HepG2 (cell line): ENCODE data around the gene NAA38. TPM values are rescaled to one million over a fixed set of nuclear protein-coding genes. Genes with fewer than 3 reads are reported as not detected.

Experiments used
- ATAC-seq: fragments of 200-7000 bp; cut with Tn5 transposase; 3 replicates; pipeline ENCODE4 v1.9.1; 2020; ENCODE audit warnings: mild to moderate bottlenecking, moderate library complexity
- BruUV-seq: library from RNA; stranded (reverse); fragments of 400-500 nt; replicated peaks from 2 replicates; lab custom pipeline; 2021; lab: Mats Ljungman, UMichigan
- CTCF ChIA-PET: fragments of 300-600 bp; formaldehyde crosslinking; extraction: SDS; loops from one replicate; lab custom pipeline; 2021; ENCODE audit warnings: low total read pairs, inconsistent platforms, low intra/inter-chr PET ratio; lab: Yijun Ruan, JAX
- POLR2A ChIA-PET: fragments of 350-600 bp; sonication (Branson Sonifier 250); formaldehyde crosslinking; loops from one replicate; lab custom pipeline; 2020; ENCODE audit warnings: antibody characterized with exemption, inconsistent platforms; lab: Yijun Ruan, JAX
- DNase-seq: peaks from one replicate; pipeline ENCODE4 v3.0.0-alpha.2; 2015; ENCODE audit warnings: low spot score
- FAIRE-seq: peaks from 3 replicates; lab custom pipeline; 2011; peaks lifted over from hg19 to GRCh38; lab: Jason Lieb, UNC
- H2AFZ ChIP-seq: one replicate; pipeline ENCODE4 v1.6.1; 2011; ENCODE audit warnings: low read length, inconsistent platforms
- H3K27ac ChIP-seq: fragments of 300-600 bp; 3 replicates; pipeline ENCODE4 v1.8.0; 2011; ENCODE audit warnings: mixed run types, mild to moderate bottlenecking, mixed read lengths, low read length, inconsistent platforms; ENCODE audit not compliant: insufficient read depth; ENCODE audit errors: extremely low read length
- H3K27me3 ChIP-seq, 2 experiments: fragments of 200-600 bp in 1 of 2; 2 replicates in 1 of 2; 3 replicates in 1 of 2; pipeline versions ENCODE4 v1.6.0 to v1.8.0; 2011; ENCODE audit warnings: low read length in 2 of 2, mild to moderate bottlenecking in 2 of 2, moderate library complexity in 2 of 2, inconsistent platforms in 1 of 2; ENCODE audit not compliant: insufficient read depth in 2 of 2, control insufficient read depth in 1 of 2
- H3K36me3 ChIP-seq, 2 experiments: fragments of 200-600 bp in 1 of 2; replicated peaks in 1 of 2; 2 replicates in 1 of 2; 3 replicates in 1 of 2; pipeline versions ENCODE4 v1.5.1 to v1.8.0; 2011; ENCODE audit warnings: low read length in 2 of 2, inconsistent platforms in 1 of 2; ENCODE audit not compliant: insufficient read depth in 2 of 2, control insufficient read depth in 1 of 2
- H3K4me1 ChIP-seq: 2 replicates; pipeline ENCODE4 v1.5.1; 2012; ENCODE audit warnings: low read length, inconsistent platforms; ENCODE audit not compliant: insufficient read depth
- H3K4me2 ChIP-seq: 2 replicates; pipeline ENCODE4 v1.6.0; 2011; ENCODE audit warnings: low read depth, low read length, inconsistent platforms
- H3K4me3 ChIP-seq, 3 experiments: fragments of 200-600 bp in 1 of 3; sonication (generic), shearing (Covaris generic) in 1 of 3; replicated peaks in 1 of 3; 2 replicates each; pipeline ENCODE4 v1.5.1; 2011 to 2016; ENCODE audit warnings: low read length in 3 of 3, inconsistent platforms in 2 of 3, low read depth in 2 of 3, mild to moderate bottlenecking in 2 of 3, control low read depth in 1 of 3, mixed read lengths in 1 of 3; ENCODE audit not compliant: insufficient read depth in 1 of 3
- H3K79me2 ChIP-seq: one replicate; pipeline ENCODE4 v1.6.1; 2011; ENCODE audit warnings: low read length, inconsistent platforms; ENCODE audit not compliant: insufficient read depth
- H3K9ac ChIP-seq: 2 replicates; pipeline ENCODE4 v1.6.0; 2011; ENCODE audit warnings: mild to moderate bottlenecking, low read depth, low read length, inconsistent platforms; ENCODE audit not compliant: insufficient read depth
- H3K9me3 ChIP-seq: 2 replicates; pipeline ENCODE4 v1.5.1; 2012; ENCODE audit warnings: mild to moderate bottlenecking, low read length
- H4K20me1 ChIP-seq: 2 replicates; pipeline ENCODE4 v1.6.0; 2011; ENCODE audit warnings: inconsistent platforms, mild to moderate bottlenecking, low read length, moderate library complexity; ENCODE audit not compliant: insufficient read depth
- ATF7-NPFF ChIP-seq: sonication (generic); formaldehyde crosslinking; IDR thresholded peaks from 2 replicates; pipeline ENCODE4 v1.8.1; 2023; ENCODE audit warnings: mild to moderate bottlenecking, low read depth, missing genetic modification reagents, moderate library complexity
- CBFB ChIP-seq: sonication (generic); formaldehyde crosslinking; IDR thresholded peaks from 2 replicates; pipeline ENCODE4 v1.4.0; 2020; ENCODE audit warnings: missing genetic modification reagents
- GPN1 ChIP-seq: sonication (generic); formaldehyde crosslinking; IDR thresholded peaks from 2 replicates; pipeline ENCODE4 v1.5.1; 2020; ENCODE audit warnings: missing genetic modification reagents, borderline replicate concordance
- NFKB2 ChIP-seq: sonication (generic); formaldehyde crosslinking; IDR thresholded peaks from 2 replicates; pipeline ENCODE4 v1.4.0; 2020; ENCODE audit warnings: missing genetic modification reagents, borderline replicate concordance
- SIX1 ChIP-seq: sonication (generic); formaldehyde crosslinking; IDR thresholded peaks from 2 replicates; pipeline ENCODE4 v1.4.0; 2020; ENCODE audit warnings: missing genetic modification reagents, borderline replicate concordance
- SKI ChIP-seq: fragments of 450-650 bp; IDR thresholded peaks from one replicate; pipeline ENCODE4 v1.6.1; 2018; ENCODE audit warnings: mild to moderate bottlenecking; ENCODE audit not compliant: partially characterized antibody
- ZNF451 ChIP-seq: sonication (generic); formaldehyde crosslinking; IDR thresholded peaks from 2 replicates; pipeline ENCODE4 v1.5.0; 2020; ENCODE audit warnings: mild to moderate bottlenecking, missing genetic modification reagents
- ZNF501 ChIP-seq: sonication (generic); formaldehyde crosslinking; IDR thresholded peaks from 2 replicates; pipeline ENCODE4 v1.5.1; 2020; ENCODE audit warnings: mild to moderate bottlenecking, moderate library complexity, missing genetic modification reagents
- ZNF576 ChIP-seq: sonication (generic); formaldehyde crosslinking; IDR thresholded peaks from 2 replicates; pipeline ENCODE4 v1.4.0; 2020; ENCODE audit warnings: mild to moderate bottlenecking, missing genetic modification reagents
- ZNF776 ChIP-seq: sonication (generic); formaldehyde crosslinking; IDR thresholded peaks from 2 replicates; pipeline ENCODE4 v1.4.0; 2020; ENCODE audit warnings: mild to moderate bottlenecking, missing genetic modification reagents
- ZNF850 ChIP-seq: sonication (generic); formaldehyde crosslinking; conservative IDR thresholded peaks from 2 replicates; pipeline ENCODE4 v1.9.0; 2021; ENCODE audit warnings: mild to moderate bottlenecking, missing genetic modification reagents
- WGBS: methylation state at CpG from one replicate; pipeline ENCODE4 v1.1.6; 2017; ENCODE audit warnings: low lambda C conversion rate; 5-methylcytosine and 5-hydroxymethylcytosine counted together
- in situ Hi-C: cut with HindIII; loops from 2 replicates; pipeline ENCODE4 v1.10.0; 2017; ENCODE audit warnings: low pct_unique_long_range_greater_than_20kb; ENCODE audit not compliant: extremely low pct_ligation_motif_present
- intact Hi-C: fragments of 100-400 bp; cut with micrococcal nuclease; formaldehyde crosslinking; loops from one replicate; pipeline ENCODE4 v1.10.0; 2022; ENCODE audit not compliant: unreplicated experiment
- polyA plus RNA-seq, 8 experiments: library from polyadenylated mRNA; depleted of rRNA in 3 of 8; stranded (reverse) in 7 of 8; unstranded in 1 of 8; fragments of >200 nt; fragmentation: Illumina TruSeq in 4 of 8; extraction: Trizol in 4 of 8; gene quantifications; 2 replicates each; pipeline versions ENCODE4 v1.2.1 to v1.2.3, GENCODE V29; 2011 to 2016; ENCODE audit warnings: low read depth in 4 of 8, missing spikeins in 1 of 8, mixed read lengths in 1 of 8; ENCODE audit not compliant: insufficient read depth in 1 of 8
- total RNA-seq, 5 experiments: library from RNA; depleted of rRNA; stranded (reverse); fragments of >200 nt; fragmentation: Illumina TruSeq; extraction: Trizol; gene quantifications; 2 replicates each; pipeline ENCODE4 v1.2.3, GENCODE V29; 2016; ENCODE audit warnings: low read depth in 1 of 5
- TF ChIP-seq, protein P1 (sequence below): sonication (generic); formaldehyde crosslinking; IDR thresholded peaks from 2 replicates; pipeline ENCODE4 v1.9.0; 2021; ENCODE audit warnings: missing genetic modification reagents, mild to moderate bottlenecking, borderline replicate concordance
- TF ChIP-seq, protein P2 (sequence below): sonication (generic); formaldehyde crosslinking; IDR thresholded peaks from 2 replicates; pipeline ENCODE4 v1.4.0; 2020; ENCODE audit warnings: mild to moderate bottlenecking, missing genetic modification reagents
- TF ChIP-seq, protein P3 (sequence below): IDR thresholded peaks from 2 replicates; pipeline ENCODE4 v1.6.1; 2018; ENCODE audit warnings: missing genetic modification reagents

NAA38 gene
- total and polyA plus RNA-seq, 2 of the 13 experiments (the other 11 are each of a cell fraction or from before 2014, with no cell fraction given): 46.9 to 91.6 TPM

DNA sequence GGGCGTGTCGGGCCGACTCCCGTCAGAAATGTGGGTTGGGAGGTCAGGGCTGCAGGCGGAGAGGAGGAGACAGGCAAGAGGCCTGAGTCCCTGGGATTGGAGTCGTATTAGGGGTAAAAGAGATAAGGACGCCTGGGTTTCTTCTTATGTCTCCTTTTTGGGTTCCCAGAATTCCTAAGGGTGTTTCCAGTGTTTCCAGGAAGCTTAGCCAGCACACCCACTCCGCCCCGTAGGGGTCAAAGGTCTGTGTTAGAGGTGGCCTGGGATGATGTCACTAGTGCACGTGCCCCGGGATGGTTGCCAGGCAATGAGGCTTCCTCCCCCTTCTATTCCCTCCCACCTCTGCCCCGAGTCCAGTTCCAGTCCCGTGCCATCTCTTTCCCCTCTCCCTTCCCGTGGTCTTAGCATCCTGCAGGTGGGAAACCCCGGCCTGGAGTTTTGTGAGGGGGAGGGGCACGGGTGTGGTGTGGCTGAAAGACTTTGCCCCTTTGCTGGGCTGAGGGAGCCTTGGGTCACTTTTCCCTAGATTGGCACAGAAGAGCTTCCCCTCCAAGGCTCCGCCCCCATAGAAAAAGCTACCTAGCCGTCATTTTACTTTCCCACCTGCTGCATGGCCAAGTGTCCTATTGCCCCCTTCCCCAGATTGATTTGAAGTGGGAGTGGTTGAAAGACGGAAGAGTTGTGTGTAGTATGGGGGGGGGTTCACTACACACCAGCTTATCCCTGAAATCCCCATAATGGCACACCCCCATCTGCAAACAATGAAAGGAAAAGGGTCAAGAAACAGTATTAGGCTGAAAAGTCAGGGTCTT, 20.6 kb downstream of the NAA38 start:
- DNase-seq (peak; percentile 99), FAIRE-seq (peak; percentile 99), ATAC-seq (peak; percentile 19)
- H3K36me3 ChIP-seq: 0 out of 5 replicates have a peak, but pooled peaks cover 0 to 5% of the 10 kb centered on the region in 2 experiments
- peak overlapping the region; percentile 71 for H3K4me2 ChIP-seq
- H3K27ac ChIP-seq: peak overlapping the region; percentile 92
- intact Hi-C loops: loop anchor here (2.0 kb wide), 1 partner anchor 20 kb away; the partner anchor contains the start of gene NAA38
- no peaks in the 10 kb centered on the region for H3K9me3 ChIP-seq
- no peak overlapping the region for H2AFZ ChIP-seq
- peaks cover 29% of the 10 kb centered on the region for H3K79me2 ChIP-seq
- CTCF ChIA-PET: no interaction called here
- POLR2A ChIA-PET: interaction anchor here (0.6 to 8.2 kb wide), 18 partner anchors 7 to 458 kb away, joined by 3 to 159 read pairs (median 4); partner anchors contain the start of genes CD68, CHD3, CNTROB and CYB5D1
- BruUV-seq: TSS peak; percentile 63
- peak overlapping the region; percentile 89 for H3K9ac ChIP-seq
- H3K4me3 ChIP-seq: peak overlapping the region; percentile 84 to 93 (median 92)
- peaks cover 0 to 2% of the 10 kb centered on the region in 2 experiments; a peak in 1 of 5 replicates for H3K27me3 ChIP-seq
- peaks cover 9% of the 10 kb centered on the region; the same call in 1 of the 2 replicates for H4K20me1 ChIP-seq
- in situ Hi-C loops: no loop called here
- peaks cover 59% of the 10 kb centered on the region for H3K4me1 ChIP-seq
- under 1% methylated on average over 16 of the region's 19 CpGs for WGBS
- TF ChIP-seq, protein P1, sequence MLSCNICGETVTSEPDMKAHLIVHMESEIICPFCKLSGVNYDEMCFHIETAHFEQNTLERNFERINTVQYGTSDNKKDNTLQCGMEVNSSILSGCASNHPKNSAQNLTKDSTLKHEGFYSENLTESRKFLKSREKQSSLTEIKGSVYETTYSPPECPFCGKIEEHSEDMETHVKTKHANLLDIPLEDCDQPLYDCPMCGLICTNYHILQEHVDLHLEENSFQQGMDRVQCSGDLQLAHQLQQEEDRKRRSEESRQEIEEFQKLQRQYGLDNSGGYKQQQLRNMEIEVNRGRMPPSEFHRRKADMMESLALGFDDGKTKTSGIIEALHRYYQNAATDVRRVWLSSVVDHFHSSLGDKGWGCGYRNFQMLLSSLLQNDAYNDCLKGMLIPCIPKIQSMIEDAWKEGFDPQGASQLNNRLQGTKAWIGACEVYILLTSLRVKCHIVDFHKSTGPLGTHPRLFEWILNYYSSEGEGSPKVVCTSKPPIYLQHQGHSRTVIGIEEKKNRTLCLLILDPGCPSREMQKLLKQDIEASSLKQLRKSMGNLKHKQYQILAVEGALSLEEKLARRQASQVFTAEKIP (CRISPR knock-in tag): no peak
- TF ChIP-seq ATF7-NPFF (peak; percentile 88), SIX1 (CRISPR knock-in tag) (peak; percentile 24; the same call in 1 of the 2 replicates), ZNF451 (CRISPR knock-in tag) (peak; percentile 34; the same call in 1 of the 2 replicates), CBFB (CRISPR knock-in tag) (peak; percentile 88), GPN1 (CRISPR knock-in tag) (no peak), ZNF501 (CRISPR knock-in tag) (peak; percentile 79), ZNF576 (CRISPR knock-in tag) (no peak), ZNF776 (CRISPR knock-in tag) (peak; percentile 37; the same call in 1 of the 2 replicates), NFKB2 (no peak), SKI (peak; percentile 96), ZNF850 (0 out of 2 replicates have a peak, but pooled peaks have one; percentile 18)
- TF ChIP-seq, protein P2, sequence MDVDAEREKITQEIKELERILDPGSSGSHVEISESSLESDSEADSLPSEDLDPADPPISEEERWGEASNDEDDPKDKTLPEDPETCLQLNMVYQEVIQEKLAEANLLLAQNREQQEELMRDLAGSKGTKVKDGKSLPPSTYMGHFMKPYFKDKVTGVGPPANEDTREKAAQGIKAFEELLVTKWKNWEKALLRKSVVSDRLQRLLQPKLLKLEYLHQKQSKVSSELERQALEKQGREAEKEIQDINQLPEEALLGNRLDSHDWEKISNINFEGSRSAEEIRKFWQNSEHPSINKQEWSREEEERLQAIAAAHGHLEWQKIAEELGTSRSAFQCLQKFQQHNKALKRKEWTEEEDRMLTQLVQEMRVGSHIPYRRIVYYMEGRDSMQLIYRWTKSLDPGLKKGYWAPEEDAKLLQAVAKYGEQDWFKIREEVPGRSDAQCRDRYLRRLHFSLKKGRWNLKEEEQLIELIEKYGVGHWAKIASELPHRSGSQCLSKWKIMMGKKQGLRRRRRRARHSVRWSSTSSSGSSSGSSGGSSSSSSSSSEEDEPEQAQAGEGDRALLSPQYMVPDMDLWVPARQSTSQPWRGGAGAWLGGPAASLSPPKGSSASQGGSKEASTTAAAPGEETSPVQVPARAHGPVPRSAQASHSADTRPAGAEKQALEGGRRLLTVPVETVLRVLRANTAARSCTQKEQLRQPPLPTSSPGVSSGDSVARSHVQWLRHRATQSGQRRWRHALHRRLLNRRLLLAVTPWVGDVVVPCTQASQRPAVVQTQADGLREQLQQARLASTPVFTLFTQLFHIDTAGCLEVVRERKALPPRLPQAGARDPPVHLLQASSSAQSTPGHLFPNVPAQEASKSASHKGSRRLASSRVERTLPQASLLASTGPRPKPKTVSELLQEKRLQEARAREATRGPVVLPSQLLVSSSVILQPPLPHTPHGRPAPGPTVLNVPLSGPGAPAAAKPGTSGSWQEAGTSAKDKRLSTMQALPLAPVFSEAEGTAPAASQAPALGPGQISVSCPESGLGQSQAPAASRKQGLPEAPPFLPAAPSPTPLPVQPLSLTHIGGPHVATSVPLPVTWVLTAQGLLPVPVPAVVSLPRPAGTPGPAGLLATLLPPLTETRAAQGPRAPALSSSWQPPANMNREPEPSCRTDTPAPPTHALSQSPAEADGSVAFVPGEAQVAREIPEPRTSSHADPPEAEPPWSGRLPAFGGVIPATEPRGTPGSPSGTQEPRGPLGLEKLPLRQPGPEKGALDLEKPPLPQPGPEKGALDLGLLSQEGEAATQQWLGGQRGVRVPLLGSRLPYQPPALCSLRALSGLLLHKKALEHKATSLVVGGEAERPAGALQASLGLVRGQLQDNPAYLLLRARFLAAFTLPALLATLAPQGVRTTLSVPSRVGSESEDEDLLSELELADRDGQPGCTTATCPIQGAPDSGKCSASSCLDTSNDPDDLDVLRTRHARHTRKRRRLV: peak; percentile 90; the same call in 1 of the 2 replicates
- TF ChIP-seq, protein P3, sequence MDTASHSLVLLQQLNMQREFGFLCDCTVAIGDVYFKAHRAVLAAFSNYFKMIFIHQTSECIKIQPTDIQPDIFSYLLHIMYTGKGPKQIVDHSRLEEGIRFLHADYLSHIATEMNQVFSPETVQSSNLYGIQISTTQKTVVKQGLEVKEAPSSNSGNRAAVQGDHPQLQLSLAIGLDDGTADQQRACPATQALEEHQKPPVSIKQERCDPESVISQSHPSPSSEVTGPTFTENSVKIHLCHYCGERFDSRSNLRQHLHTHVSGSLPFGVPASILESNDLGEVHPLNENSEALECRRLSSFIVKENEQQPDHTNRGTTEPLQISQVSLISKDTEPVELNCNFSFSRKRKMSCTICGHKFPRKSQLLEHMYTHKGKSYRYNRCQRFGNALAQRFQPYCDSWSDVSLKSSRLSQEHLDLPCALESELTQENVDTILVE (CRISPR knock-in tag): peak; percentile 96
